Dedifferentiated amniotic fluid mesenchymal stem cell (primary cell): Measurements from ENCODE around the gene C6orf118.

Experiments used
- DNase-seq: peaks from one replicate; pipeline ENCODE4 v3.0.0-alpha.2; 2016; ENCODE audit errors: extremely low spot score

Gene C6orf118

GRCh38 chr6:165244524-165245247, 64.7 kb downstream of the C6orf118 start:
- no peak for DNase-seq

- DNase-seq, result no peak
Observed at GRCh38 chr6:165243801-165244200, 65.6 kb downstream of the C6orf118 start.

GRCh38 chr6:165236326-165236725, 73.1 kb downstream of the C6orf118 start:
- no peak for DNase-seq

GRCh38 chr6:165232731-165233488, 76.5 kb downstream of the C6orf118 start:
- DNase-seq, result no peak

- no peak for DNase-seq
Observed at GRCh38 chr6:165231581-165232561, 77.5 kb downstream of the C6orf118 start.

GRCh38 chr6:165231177-165231576, 78.2 kb downstream of the C6orf118 start:
- no peak for DNase-seq
